C4-2B (cell line): Measurements from ENCODE around the gene ILF2.

ENCODE experiments used
- ZFX ChIP-seq: fragments of 450-650 bp; IDR thresholded peaks from 2 replicates; pipeline ENCODE4 v1.6.1; 2017
- TF ChIP-seq, protein P1 (sequence below): fragments of 450-650 bp; conservative IDR thresholded peaks from 2 replicates; pipeline ENCODE4 v1.5.1; 2017; ENCODE audit warnings: mild to moderate bottlenecking

DNA sequence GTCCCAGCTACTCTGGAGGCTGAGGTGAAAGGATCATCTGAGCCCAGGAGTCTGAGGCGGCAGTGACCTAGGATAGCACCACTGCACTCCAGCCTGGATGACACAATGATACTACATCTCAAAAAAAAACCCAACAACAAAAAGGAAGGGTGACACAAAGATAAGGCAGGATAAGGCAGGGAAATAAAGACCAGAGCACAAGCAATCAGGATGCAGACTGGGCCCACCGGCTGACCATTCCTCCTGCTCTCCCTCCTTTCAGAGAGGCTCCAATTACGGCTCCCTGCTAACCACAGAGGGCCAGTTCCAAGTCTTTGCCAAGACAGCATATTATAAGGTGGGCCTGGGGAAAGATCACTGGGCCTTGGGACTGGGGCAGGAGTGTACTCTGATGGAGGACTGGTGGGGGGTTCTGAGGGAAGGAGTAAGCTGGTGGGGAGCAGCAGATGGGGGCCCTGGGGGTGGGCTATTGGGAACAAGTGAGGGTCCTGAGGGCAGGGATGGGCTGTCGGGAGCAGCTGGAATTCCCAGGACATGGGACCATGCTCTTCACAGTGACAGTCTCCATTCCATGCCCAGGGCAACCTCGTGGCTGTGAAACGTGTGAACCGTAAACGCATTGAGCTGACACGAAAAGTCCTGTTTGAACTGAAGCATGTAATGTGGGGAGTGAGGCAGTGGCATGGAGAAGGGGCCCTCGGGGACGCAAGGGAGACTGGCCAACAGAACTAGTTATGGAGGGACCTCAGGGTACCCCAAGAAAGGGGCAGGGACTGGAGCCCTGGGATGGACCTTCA is 14.9 kb upstream of the ILF2 start:
- TF ChIP-seq, protein P1, sequence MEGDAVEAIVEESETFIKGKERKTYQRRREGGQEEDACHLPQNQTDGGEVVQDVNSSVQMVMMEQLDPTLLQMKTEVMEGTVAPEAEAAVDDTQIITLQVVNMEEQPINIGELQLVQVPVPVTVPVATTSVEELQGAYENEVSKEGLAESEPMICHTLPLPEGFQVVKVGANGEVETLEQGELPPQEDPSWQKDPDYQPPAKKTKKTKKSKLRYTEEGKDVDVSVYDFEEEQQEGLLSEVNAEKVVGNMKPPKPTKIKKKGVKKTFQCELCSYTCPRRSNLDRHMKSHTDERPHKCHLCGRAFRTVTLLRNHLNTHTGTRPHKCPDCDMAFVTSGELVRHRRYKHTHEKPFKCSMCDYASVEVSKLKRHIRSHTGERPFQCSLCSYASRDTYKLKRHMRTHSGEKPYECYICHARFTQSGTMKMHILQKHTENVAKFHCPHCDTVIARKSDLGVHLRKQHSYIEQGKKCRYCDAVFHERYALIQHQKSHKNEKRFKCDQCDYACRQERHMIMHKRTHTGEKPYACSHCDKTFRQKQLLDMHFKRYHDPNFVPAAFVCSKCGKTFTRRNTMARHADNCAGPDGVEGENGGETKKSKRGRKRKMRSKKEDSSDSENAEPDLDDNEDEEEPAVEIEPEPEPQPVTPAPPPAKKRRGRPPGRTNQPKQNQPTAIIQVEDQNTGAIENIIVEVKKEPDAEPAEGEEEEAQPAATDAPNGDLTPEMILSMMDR: no peak
- no peak for TF ChIP-seq ZFX
